DND-41 (cell line): ENCODE measurements around the gene AKIRIN1.

Source experiments
- CTCF ChIP-seq: IDR thresholded peaks from 2 replicates; pipeline ENCODE4 v1.5.1; 2012; ENCODE audit warnings: borderline replicate concordance, low read length, moderate library complexity, mild to moderate bottlenecking; ENCODE audit not compliant: poor library complexity, severe bottlenecking; ENCODE audit errors: extremely low read depth
- EZH2 ChIP-seq: IDR thresholded peaks from 3 replicates; pipeline ENCODE4 v1.6.1; 2012; ENCODE audit warnings: borderline replicate concordance, low read depth, mild to moderate bottlenecking, moderate library complexity, low read length, inconsistent platforms; ENCODE audit not compliant: severe bottlenecking

GRCh38 chr1:38990738-38991637, at the start of gene AKIRIN1:
- TF ChIP-seq CTCF (no peak), EZH2 (no peak)
